Erythroblast (primary cell): ENCODE results near the gene TRPC6.
A peak's percentile ranks its signal among the peaks of the same experiment; 100 is the strongest.
"Not testable (repeated sequence)": the region's sequence is repeated elsewhere in the genome, so short reads cannot be mapped to it uniquely, and the experiment has no call there.

Experiments used
- DNase-seq, 2 experiments: peaks; one replicate each; lab custom pipeline; 2025; lab: John Stamatoyannopoulos, UW
- GATA1 ChIP-seq: IDR thresholded peaks from 2 replicates; pipeline ENCODE4 v1.6.1; 2011; ENCODE audit warnings: low read depth, mild to moderate bottlenecking, control low read depth, low read length, moderate library complexity
- POLR2A ChIP-seq: IDR thresholded peaks from 2 replicates; pipeline ENCODE4 v1.6.1; 2011; ENCODE audit warnings: mild to moderate bottlenecking, low read length

Gene TRPC6

DNA sequence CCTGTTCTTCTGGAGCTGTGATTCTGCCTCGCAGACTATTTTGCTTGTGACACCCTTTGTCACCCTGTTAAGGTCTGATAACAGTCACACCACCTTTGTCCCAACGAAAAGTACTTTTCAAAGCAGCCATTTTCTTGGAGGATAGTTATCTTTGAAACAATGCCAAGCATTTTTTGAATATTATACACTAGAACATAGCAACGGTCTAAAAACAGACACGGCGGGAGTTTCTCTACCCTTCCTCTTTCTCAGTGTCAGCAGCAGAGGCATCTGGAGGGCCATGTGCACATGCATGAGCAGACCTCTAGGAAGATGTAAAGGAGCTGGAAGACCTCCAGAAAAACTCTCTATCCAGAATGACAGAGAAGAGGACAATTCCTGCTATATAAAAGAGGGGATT lies 86.5 kb downstream of the TRPC6 start:
- TF ChIP-seq GATA1 (no peak), POLR2A (no peak)
- DNase-seq, result peak in 1 of 2 experiments; percentile 0

DNA sequence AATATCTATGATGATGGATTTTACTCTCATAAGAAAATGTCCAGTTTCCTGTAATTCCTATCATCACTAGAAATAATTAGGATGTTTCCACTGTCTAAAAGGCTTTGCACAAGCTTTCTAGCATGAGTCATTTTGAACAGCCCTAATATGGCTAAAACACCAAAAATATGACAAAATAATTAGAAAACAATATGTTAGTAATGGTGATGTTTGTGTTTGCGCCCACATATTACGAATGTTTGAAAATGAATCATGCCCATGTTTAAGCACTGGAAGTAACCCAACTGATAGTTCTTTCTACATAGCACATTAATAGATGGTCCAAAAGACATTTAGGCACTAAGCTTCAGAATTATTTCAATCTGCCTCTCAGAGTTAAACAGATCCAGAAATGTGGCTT lies 96.0 kb downstream of the TRPC6 start:
- TF ChIP-seq GATA1 (no peak), POLR2A (no peak)
- no peak for DNase-seq

DNA sequence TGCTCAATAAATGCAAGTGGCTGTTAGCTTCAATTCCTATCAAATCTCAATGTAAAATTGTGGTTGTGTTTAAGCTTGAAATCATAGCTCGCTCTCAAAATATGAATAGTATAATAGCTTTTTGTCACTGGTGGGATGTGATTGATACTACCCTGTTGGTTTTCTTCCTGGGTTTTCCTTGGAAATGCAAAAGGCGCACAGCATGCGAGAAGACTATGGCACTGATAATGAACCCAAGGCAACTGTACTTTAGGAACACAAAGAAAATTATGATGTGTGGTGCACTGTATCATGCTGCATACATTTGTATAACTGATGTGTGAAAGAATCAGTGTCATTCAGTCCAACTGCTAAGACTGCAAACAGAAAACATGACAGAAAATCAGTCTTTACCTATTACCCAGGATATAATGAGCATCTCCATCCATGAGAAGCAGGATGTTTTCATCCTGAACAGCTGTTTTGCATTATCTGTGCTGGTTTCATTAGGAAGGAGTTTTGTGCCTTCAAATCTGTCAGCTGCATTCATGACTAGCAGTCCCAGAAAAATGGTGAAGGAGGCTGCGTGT lies 101.2 kb downstream of the TRPC6 start:
- TF ChIP-seq GATA1 (no peak), POLR2A (no peak)

DNA sequence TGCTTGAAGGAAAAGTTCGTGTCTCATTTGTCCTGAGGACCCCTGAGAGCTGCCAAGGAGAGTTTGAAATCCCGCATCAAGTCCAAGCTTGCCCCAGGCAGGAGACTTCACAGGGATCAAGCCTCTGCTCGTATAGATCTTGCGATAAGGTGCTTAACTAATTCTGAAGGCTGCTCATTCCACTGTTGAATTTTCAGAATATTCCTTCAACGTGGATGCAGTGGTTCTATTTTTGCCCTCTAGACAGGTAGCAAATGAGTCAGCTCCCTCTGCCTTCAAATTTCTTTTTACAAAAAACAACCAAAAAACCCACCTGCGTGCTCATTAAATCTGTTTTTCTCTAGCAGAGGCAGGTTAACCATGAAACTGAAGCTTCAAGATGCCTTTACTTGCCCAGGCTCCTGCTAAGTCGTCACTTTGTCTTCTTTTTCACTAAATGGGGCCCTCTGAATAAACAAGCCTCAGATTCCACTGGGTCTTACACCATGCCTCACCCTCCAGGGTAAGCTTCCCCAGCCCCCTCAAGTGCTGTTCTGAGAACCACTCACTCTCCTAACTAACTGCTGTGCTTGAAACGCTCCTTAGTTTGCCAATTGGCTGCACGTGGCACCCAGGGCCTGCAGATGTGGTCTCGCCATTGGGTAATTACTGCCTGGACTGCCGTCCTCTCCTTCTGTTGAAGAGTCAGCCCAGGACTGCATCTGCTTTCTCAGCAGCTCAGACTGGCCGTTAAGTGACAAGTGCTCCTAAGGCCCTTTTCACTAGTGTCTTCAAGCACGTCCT lies 105.0 kb downstream of the TRPC6 start:
- DNase-seq, result no peak

More for the DNA sequence above, 101.2 kb downstream of the TRPC6 start:
- DNase-seq, result no peak

DNA sequence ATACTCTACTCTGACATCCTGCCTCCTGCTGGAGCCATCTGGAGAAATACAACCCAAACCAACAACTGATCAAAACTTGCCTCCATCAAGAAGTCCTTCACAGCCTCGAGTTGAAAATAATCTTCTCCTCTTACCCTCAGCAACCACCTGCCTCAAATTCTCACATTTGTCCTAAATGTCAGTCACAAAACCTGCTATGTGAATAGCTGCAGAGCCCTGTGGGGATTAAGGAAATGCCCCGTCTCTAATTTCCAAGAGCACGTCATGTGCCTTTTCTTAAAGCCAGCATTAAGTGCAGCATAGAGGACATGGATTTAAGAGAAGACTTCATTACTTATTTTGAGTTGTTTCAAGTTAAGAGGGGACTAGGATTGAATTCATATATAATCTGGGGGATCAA lies 105.9 kb downstream of the TRPC6 start:
- DNase-seq, result no peak
- TF ChIP-seq GATA1 (no peak), POLR2A (no peak)

More for the DNA sequence above, 105.0 kb downstream of the TRPC6 start:
- TF ChIP-seq POLR2A (no peak), GATA1 (no peak)

DNA sequence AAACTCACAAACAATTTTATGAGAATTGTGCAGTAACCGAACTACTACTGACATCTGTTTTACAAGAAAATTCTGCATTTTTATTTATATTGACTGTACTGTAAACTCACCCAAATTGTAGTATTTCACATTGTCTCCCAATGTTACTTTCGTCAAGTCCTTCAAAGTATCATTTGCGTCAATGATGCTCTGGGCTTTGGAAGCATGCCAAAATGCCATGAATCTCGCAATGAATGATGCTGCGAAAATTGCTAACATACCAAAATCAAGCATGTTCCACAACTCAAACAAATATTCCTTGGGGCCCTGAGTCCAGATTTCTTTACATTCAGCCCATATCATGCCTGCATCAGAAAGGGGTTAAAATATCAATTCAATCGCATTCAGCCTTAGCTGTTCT lies 107.6 kb downstream of the TRPC6 start:
- no peak for TF ChIP-seq GATA1
- TF ChIP-seq POLR2A, result no peak
- DNase-seq, result no peak

DNA sequence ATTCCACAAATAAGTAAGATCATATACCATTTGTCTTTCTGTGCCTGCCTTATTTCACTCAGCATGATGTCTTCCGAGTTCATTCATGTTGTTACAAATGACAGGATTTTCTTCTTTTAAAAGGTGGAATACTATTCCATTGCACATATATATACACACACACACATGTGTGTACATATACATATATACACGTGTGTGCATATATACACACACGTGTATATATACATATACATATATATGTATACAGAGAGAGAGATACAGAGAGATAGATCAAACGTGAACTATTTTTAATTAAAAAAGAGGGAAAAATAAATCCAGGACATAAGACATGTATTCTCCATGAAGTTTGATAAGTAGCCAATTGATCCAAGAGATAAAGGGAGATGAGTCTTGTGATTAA lies 108.1 kb downstream of the TRPC6 start:
- DNase-seq, result no peak
- no peak for TF ChIP-seq GATA1
- no peak for TF ChIP-seq POLR2A

DNA sequence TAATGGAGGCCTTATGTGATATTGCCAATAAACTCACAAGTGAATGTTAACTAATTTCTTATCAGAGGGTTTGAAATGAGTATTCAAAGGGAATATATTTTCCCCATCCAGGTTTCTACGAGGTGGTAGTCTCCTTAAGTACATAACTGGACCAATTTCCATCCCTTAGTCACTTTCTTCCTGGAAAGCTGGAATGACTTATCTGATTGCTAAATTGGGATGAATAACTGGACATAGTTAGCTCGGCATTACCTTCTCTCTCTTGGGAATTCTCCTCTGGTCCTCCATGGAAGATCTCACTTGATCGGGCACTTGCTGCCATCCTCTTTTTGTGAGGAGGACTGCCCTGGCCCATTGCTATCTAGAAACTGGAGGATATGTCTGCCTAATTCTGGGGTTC lies 109.1 kb downstream of the TRPC6 start:
- TF ChIP-seq GATA1, result no peak
- no peak for TF ChIP-seq POLR2A
- DNase-seq, result no peak

DNA sequence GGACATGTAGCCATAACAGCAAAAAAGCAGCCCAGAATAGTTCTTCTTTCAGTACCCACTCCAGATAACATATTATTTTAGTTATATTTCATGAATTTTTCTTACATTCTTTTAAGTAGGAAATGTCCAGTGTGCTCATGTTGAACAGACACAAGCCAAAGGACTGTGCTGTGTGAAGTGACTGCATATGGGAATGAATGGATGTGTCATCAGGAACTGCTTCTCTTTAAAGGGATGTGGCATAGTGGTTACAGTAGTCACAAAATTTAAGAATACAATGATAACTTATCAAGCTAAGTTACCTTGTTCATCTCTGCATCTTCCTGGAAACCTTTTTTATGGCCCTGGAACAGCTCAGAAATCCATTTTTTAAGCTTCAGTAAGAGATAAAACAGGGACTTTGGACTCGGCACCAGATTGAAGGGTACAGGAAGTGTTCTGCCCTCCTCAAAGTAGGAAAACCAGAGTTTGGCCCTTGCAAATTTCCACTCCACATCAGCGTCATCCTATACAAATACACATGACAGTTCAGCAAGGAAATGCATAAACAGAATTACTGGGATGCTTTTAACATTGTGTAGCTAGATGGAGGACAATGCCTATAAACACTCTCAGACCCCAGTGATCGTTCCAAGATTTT lies 112.8 kb downstream of the TRPC6 start:
- DNase-seq, result no peak
- no peak for TF ChIP-seq POLR2A

DNA sequence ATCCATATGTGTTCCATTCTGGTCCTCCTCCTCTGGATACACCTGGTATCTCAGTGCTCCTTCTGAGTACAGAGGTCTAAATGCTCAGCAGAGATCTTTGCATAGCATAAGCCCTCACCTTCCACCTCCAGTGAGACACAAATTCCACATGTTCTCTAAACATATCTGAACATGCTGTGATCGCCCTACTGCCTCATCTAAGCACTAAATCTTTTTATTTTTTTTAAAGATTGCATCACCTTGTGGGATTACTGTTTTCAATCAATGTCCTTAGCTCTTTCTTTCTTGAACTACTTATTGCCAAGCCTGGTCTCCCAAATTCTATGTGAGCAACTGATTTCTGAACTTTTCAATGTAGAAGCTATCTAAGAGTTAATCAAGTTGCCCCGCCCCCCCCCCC lies 113.4 kb downstream of the TRPC6 start:
- TF ChIP-seq POLR2A, result no peak
- no peak for TF ChIP-seq GATA1
- DNase-seq, result no peak

DNA sequence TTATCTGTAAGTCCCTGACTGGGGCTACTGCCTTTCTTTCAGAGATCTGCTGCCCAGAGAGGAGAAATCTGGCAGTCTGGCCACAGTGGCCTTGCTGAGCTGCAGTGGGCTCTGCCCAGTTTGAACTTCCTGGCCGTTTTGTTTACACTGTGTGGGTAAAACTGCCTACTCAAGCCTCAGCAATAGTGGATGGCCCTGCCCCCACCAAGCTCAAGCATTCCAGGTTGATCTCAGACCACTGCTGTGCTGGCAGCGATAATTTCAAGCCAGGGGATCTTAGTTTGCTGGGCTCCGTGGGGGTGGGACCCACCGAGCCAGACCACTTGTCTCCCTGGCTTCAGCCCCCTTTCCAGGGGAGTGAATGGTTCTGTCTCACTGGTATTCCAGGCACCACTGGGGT lies 117.5 kb downstream of the TRPC6 start:
- no peak for DNase-seq
- TF ChIP-seq GATA1, result no peak
- TF ChIP-seq POLR2A, result no peak

DNA sequence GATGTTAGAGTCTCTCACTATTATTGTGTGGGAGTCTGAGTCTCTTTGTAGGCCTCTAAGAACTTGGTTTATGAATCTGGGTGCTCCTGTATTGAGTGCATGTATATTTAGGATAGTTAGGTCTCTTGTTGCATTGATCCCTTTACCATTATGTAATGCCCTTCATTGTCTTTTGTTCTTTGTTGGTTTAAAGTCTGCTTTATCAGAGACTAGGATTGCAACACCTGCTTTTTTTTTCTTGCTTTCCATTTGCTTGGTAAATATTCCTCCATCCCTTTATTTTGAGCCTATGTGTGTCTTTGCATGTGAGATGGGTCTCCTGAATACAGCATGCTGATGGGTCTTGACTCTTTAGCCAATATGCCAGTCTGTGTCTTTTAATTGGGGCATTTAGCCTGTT lies 119.4 kb downstream of the TRPC6 start:
- not testable (repeated sequence) for DNase-seq

DNA sequence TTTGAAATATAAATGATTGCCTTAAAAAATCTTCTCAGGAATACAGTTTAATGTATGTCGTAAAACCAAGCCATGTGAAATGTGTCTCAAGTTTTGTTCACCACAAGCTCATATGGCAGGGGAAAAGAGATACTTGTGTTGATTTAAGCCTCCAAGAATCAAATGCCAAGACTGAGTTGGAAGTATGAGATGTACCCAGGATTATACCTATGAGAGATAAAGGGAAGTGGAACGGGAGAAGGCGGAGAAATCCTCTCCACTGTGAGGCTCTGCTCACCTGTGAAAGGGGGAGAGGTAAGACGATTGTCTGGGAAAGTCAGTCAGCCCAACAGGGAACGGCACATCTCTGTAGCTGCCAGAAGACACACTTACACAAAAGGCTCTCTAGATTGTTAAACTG lies 124.8 kb downstream of the TRPC6 start:
- TF ChIP-seq GATA1, result no peak
- TF ChIP-seq POLR2A, result no peak
- no peak for DNase-seq

DNA sequence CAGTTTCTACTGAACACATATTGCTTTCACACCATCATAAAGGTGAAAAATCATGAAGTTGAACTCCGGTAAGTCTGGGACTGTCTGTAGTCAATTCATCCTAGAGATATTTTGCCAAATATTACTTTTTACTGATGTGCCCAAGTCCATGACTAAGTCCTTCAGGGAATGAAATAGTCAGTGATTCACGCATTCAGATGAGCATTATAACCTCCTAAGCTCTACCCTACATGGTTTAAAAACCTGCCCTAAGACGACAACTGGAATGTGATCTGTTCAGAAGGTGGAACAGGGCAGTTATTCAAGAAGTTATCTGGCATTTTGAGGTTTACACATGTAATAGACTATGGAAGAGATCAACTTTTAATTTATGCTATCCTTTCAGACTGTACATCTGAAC lies 125.6 kb downstream of the TRPC6 start:
- no peak for TF ChIP-seq POLR2A
- no peak for TF ChIP-seq GATA1
- DNase-seq, result no peak

DNA sequence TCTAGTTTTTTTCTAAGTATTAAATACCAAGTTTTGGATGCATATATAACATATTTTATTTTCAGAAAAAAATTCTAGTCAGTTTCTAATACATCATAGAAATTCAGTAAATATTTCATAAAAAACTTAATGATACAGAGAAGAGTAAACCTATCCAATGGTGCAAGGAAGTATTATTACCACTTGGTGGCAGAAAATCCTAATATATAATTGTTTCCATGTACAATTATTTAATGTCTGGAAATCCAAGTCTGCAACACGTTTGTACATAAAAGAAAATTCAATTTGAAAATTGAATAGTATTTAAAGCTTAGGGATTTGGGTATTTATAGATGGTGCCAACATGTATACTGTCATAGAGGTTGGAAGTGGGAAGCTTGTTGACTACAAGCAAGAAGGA lies 127.0 kb downstream of the TRPC6 start:
- DNase-seq, result no peak
- TF ChIP-seq GATA1 (no peak), POLR2A (no peak)
